Spleen (tissue), 11 donors: ENCODE results near the gene ALPP. TPM values are rescaled to one million over a fixed set of nuclear protein-coding genes. Genes with fewer than 3 reads are reported as not detected.
A peak's percentile ranks its signal among the peaks of the same experiment; 100 is the strongest.

Experiments used
- DNase-seq: peaks from one replicate; pipeline ENCODE4 v3.0.0-alpha.2; 2020
- H3K27ac ChIP-seq, 8 donors: fragments of 200-600 bp; sonication (generic) in 7 of 8; 1 replicate in 4 of 8; 2 replicates in 4 of 8; pipeline versions ENCODE4 v1.5.0 to v1.8.0; 2016 to 2021; ENCODE audit warnings: inconsistent platforms in 4 of 8, mild to moderate bottlenecking in 4 of 8, moderate library complexity in 1 of 8
- H3K27me3 ChIP-seq, 7 donors: fragments of 200-600 bp; sonication (generic) in 6 of 7; replicated peaks in 1 of 7; 1 replicate in 4 of 7; 2 replicates in 3 of 7; pipeline versions ENCODE4 v1.5.0 to v1.8.0; 2016 to 2021; ENCODE audit warnings: inconsistent platforms in 3 of 7, mild to moderate bottlenecking in 1 of 7
- H3K36me3 ChIP-seq, 6 donors: fragments of 200-600 bp; sonication (generic) in 5 of 6; 1 replicate in 4 of 6; 2 replicates in 2 of 6; pipeline versions ENCODE4 v1.5.0 to v1.8.0; 2016 to 2021; ENCODE audit warnings: inconsistent platforms in 2 of 6
- H3K4me1 ChIP-seq, 6 donors: fragments of 200-600 bp; sonication (generic) in 5 of 6; 1 replicate in 3 of 6; 2 replicates in 3 of 6; pipeline versions ENCODE4 v1.5.0 to v1.8.0; 2016 to 2021; ENCODE audit warnings: inconsistent platforms in 3 of 6
- H3K4me3 ChIP-seq, 8 donors: fragments of 200-600 bp; sonication (generic) in 7 of 8; 1 replicate in 4 of 8; 2 replicates in 4 of 8; pipeline versions ENCODE4 v1.5.0 to v1.8.0; 2016 to 2021; ENCODE audit warnings: inconsistent platforms in 4 of 8, mild to moderate bottlenecking in 4 of 8, moderate library complexity in 2 of 8
- H3K9me3 ChIP-seq, 8 donors: fragments of 200-600 bp; sonication (generic) in 7 of 8; 1 replicate in 4 of 8; 2 replicates in 4 of 8; pipeline versions ENCODE4 v1.5.0 to v1.8.0; 2016 to 2021; ENCODE audit warnings: inconsistent platforms in 4 of 8
- POLR2A ChIP-seq, 3 donors: fragments of 450-650 bp; IDR thresholded peaks; one replicate each; pipeline ENCODE4 v1.5.1; 2017; ENCODE audit warnings: antibody characterized with exemption in 3 of 3, mild to moderate bottlenecking in 1 of 3
- POLR2AphosphoS5 ChIP-seq, 3 donors: sonication (generic); formaldehyde crosslinking; IDR thresholded peaks; one replicate each; pipeline ENCODE4 v1.5.1; 2017; ENCODE audit warnings: antibody characterized with exemption in 3 of 3
- WGBS, 5 donors: extraction: QIAGEN DNeasy Blood & Tissue Kit in 3 of 5; methylation state at CpG; one replicate each; pipeline versions ENCODE4 v1.1.5 to v1.1.7; 2013 to 2018; 5-methylcytosine and 5-hydroxymethylcytosine counted together
- intact Hi-C: fragments of 100-400 bp; cut with DNase I; formaldehyde crosslinking; loops from one replicate; pipeline ENCODE4 v1.15.0; 2023; ENCODE audit warnings: low total_unique reads
- polyA plus RNA-seq, 3 donors: library from polyadenylated mRNA; stranded (reverse); fragments of 200-250 nt; gene quantifications; one replicate each; pipeline ENCODE4 v1.2.1, GENCODE V29; 2013
- total RNA-seq, 7 donors: library from RNA; depleted of rRNA in 3 of 7; stranded (reverse); fragments of >200 nt in 3 of 7; fragmentation: NEBNext Ultra II Directional in 4 of 7; extraction: Animal tissue kit (Norgen Biotek cat#: 25700) in 4 of 7; gene quantifications; one replicate each; pipeline versions ENCODE4 v1.1.0 to v1.2.1, GENCODE V29; 2016 to 2021
- TF ChIP-seq, protein P1 (sequence below), 11 experiments: fragments of 200-600 bp in 7 of 11; fragments of 450-650 bp in 4 of 11; sonication (generic) in 4 of 11; IDR thresholded peaks in 8 of 11; conservative IDR thresholded peaks in 3 of 11; 1 replicate in 7 of 11; 2 replicates in 4 of 11; pipeline versions ENCODE4 v1.4.0 to v1.8.0; 2016 to 2021; ENCODE audit warnings: antibody characterized with exemption in 11 of 11, inconsistent platforms in 4 of 11, mild to moderate bottlenecking in 1 of 11
- donor health status: healthy with polysubstance abuse.
- donor health status: DM: no; HTN: no; CAD: no; lungs with moderate emphysema.
- donor health status: DM: no; HTN: no; CAD: no.
- donor health status: Bipolar disorder and iron deficiency.
- donor health status: healthy.
- donor health status: DM: no; HTN: no; CAD: no.
- donor health status: DM: yes; HTN: yes; CAD: no.

ALPP gene
- total and polyA plus RNA-seq, 10 donors: not detected

- H3K36me3 ChIP-seq: no peaks in the 10 kb centered on the region
- peaks cover 0 to 5% (median 0%) of the 10 kb centered on the region in 8 donors for H3K9me3 ChIP-seq
- H3K27me3 ChIP-seq: peaks cover 0 to 26% (median 5%) of the 10 kb centered on the region in 7 donors
- H3K4me3 ChIP-seq: no peak overlapping the region
- TF ChIP-seq, protein P1, sequence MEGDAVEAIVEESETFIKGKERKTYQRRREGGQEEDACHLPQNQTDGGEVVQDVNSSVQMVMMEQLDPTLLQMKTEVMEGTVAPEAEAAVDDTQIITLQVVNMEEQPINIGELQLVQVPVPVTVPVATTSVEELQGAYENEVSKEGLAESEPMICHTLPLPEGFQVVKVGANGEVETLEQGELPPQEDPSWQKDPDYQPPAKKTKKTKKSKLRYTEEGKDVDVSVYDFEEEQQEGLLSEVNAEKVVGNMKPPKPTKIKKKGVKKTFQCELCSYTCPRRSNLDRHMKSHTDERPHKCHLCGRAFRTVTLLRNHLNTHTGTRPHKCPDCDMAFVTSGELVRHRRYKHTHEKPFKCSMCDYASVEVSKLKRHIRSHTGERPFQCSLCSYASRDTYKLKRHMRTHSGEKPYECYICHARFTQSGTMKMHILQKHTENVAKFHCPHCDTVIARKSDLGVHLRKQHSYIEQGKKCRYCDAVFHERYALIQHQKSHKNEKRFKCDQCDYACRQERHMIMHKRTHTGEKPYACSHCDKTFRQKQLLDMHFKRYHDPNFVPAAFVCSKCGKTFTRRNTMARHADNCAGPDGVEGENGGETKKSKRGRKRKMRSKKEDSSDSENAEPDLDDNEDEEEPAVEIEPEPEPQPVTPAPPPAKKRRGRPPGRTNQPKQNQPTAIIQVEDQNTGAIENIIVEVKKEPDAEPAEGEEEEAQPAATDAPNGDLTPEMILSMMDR (IDR thresholded peaks at IDR 0.05 in 8 of 11, conservative IDR thresholded peaks at IDR 0.05 in 3 of 11): no peak
- peak in 1 of 3 donors; percentile 44 for TF ChIP-seq POLR2AphosphoS5 (IDR thresholded peaks at IDR 0.05)
- WGBS, 5 donors: 85 to 93% (median 91%) methylated on average over 2 to 8 of the region's 8 CpGs
- H3K27ac ChIP-seq: no peak overlapping the region
- peak; percentile 55 for DNase-seq
- intact Hi-C loops: no loop called here
- no peaks in the 10 kb centered on the region for H3K4me1 ChIP-seq
These were observed 33.3 kb upstream of the ALPP start for GRCh38 chr2:232345251-232345650.

GRCh38 chr2:232347369-232347768 is 31.2 kb upstream of the ALPP start:
- H3K9me3 ChIP-seq: peaks cover 0 to 5% (median 0%) of the 10 kb centered on the region in 8 donors
- H3K4me1 ChIP-seq: peaks cover 0 to 19% (median 12%) of the 10 kb centered on the region in 6 donors
- 90 to 93% (median 91%) methylated on average over 6 of the region's 6 CpGs for WGBS, 5 donors
- TF ChIP-seq POLR2AphosphoS5 (IDR thresholded peaks at IDR 0.05): no peak
- TF ChIP-seq, protein P1 (IDR thresholded peaks at IDR 0.05 in 8 of 11, conservative IDR thresholded peaks at IDR 0.05 in 3 of 11): no peak
- no peak for TF ChIP-seq POLR2A (IDR thresholded peaks at IDR 0.05)
- intact Hi-C loops: no loop called here
- H3K4me3 ChIP-seq: no peak overlapping the region
- peaks cover 9 to 47% (median 26%) of the 10 kb centered on the region in 7 donors for H3K27me3 ChIP-seq
- no peak for DNase-seq
- H3K36me3 ChIP-seq: no peaks in the 10 kb centered on the region
- no peak overlapping the region for H3K27ac ChIP-seq

GRCh38 chr2:232348936-232349335 is 29.6 kb upstream of the ALPP start:
- peaks cover 0 to 24% (median 12%) of the 10 kb centered on the region in 6 donors for H3K4me1 ChIP-seq
- H3K9me3 ChIP-seq: peaks cover 0 to 5% (median 0%) of the 10 kb centered on the region in 8 donors
- H3K36me3 ChIP-seq: no peaks in the 10 kb centered on the region
- intact Hi-C loops: no loop called here
- WGBS, 5 donors: 26 to 39% (median 31%) methylated on average over 4 to 6 of the region's 6 CpGs
- H3K27ac ChIP-seq: no peak overlapping the region
- TF ChIP-seq, protein P1 (IDR thresholded peaks at IDR 0.05 in 8 of 11, conservative IDR thresholded peaks at IDR 0.05 in 3 of 11): no peak
- TF ChIP-seq POLR2AphosphoS5 (IDR thresholded peaks at IDR 0.05) (no peak), POLR2A (IDR thresholded peaks at IDR 0.05) (no peak)
- H3K27me3 ChIP-seq: peaks cover 9 to 63% (median 40%) of the 10 kb centered on the region in 7 donors
- DNase-seq: peak; percentile 64
- H3K4me3 ChIP-seq: no peak overlapping the region

DNA sequence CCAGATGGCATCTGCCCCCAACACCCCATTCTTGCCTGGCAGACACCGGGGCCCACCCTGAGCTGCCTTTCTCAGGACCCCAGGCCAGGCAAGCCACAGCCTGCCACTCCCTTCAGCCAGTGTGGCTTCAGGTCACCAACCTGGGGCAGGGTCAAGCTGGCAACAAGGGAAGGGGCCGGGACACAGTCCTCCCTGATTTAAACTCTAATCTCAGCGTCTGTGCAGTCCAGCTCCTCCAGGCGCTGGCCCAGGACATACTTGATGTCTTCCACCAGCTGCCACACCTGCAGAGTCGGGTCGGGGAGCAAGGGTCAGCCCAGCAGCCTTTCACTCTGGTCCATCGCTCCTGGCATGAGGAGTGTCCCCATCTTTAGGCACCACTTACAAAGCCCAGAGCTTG is 29.0 kb upstream of the ALPP start:
- no peak overlapping the region for H3K4me3 ChIP-seq
- WGBS, 5 donors: 60 to 89% (median 82%) methylated on average over 1 to 7 of the region's 7 CpGs
- peaks cover 0 to 5% (median 0%) of the 10 kb centered on the region in 8 donors for H3K9me3 ChIP-seq
- peak; percentile 46 for DNase-seq
- no peaks in the 10 kb centered on the region for H3K36me3 ChIP-seq
- intact Hi-C loops: no loop called here
- no peak for TF ChIP-seq POLR2A (IDR thresholded peaks at IDR 0.05)
- TF ChIP-seq POLR2AphosphoS5 (IDR thresholded peaks at IDR 0.05): peak in 1 of 3 donors; percentile 18
- H3K27ac ChIP-seq: no peak overlapping the region
- H3K4me1 ChIP-seq: peaks cover 0 to 24% (median 12%) of the 10 kb centered on the region in 6 donors
- H3K27me3 ChIP-seq: peaks cover 9 to 69% (median 45%) of the 10 kb centered on the region in 7 donors
